SK-N-SH (cell line): ENCODE measurements around the gene NME3. TPM values are rescaled to one million over a fixed set of nuclear protein-coding genes. Genes with fewer than 3 reads are reported as not detected.

Source experiments
- CTCF ChIA-PET: fragments of 300-600, 350-600 bp; formaldehyde crosslinking; extraction: SDS; loops from one replicate; lab custom pipeline; 2021; lab: Yijun Ruan, JAX
- POLR2A ChIA-PET: fragments of 350-600 bp; sonication (Branson Sonifier 250); formaldehyde crosslinking; extraction: SDS; loops from one replicate; lab custom pipeline; 2020; ENCODE audit warnings: antibody characterized with exemption, inconsistent platforms; lab: Yijun Ruan, JAX
- DNase-seq: peaks from one replicate; pipeline ENCODE4 v3.0.0; 2012
- H2AFZ ChIP-seq: fragments of 200-600 bp; sonication (generic); 2 replicates; pipeline ENCODE4 v1.8.1; 2016; ENCODE audit warnings: antibody characterized with exemption, mild to moderate bottlenecking, low read depth
- H3F3A ChIP-seq: fragments of 200-600 bp; sonication (generic); replicated peaks from 2 replicates; pipeline ENCODE3; 2016; ENCODE audit warnings: antibody characterized with exemption, mild to moderate bottlenecking; ENCODE audit not compliant: insufficient read depth
- H3K27ac ChIP-seq, 2 experiments: fragments of 200-500 bp in 1 of 2; fragments of 200-600 bp in 1 of 2; sonication (Bioruptor generic) in 1 of 2; sonication (generic), shearing (Covaris generic) in 1 of 2; 2 replicates each; pipeline versions ENCODE4 v1.5.1 to v1.6.1; 2014 to 2016; ENCODE audit warnings: low read depth in 2 of 2, inconsistent platforms in 1 of 2, low read length in 1 of 2, mild to moderate bottlenecking in 1 of 2, mixed read lengths in 1 of 2
- H3K27me3 ChIP-seq: fragments of 200-600 bp; sonication (generic), shearing (Covaris generic); 2 replicates; pipeline ENCODE4 v1.6.1; 2016; ENCODE audit warnings: mixed run types; ENCODE audit not compliant: insufficient read depth
- H3K36me3 ChIP-seq, 2 experiments: fragments of 200-500 bp in 1 of 2; fragments of 200-600 bp in 1 of 2; sonication (Bioruptor generic) in 1 of 2; sonication (generic) in 1 of 2; replicated peaks in 1 of 2; 2 replicates each; pipeline versions ENCODE3 to v1.5.1; 2014 to 2016; ENCODE audit warnings: low read length in 1 of 2, mild to moderate bottlenecking in 1 of 2; ENCODE audit not compliant: insufficient read depth in 2 of 2, control insufficient read depth in 1 of 2
- H3K4me1 ChIP-seq, 2 experiments: fragments of 200-500 bp in 1 of 2; fragments of 200-600 bp in 1 of 2; sonication (Bioruptor generic) in 1 of 2; sonication (generic), shearing (Covaris generic) in 1 of 2; 2 replicates each; pipeline versions ENCODE4 v1.5.1 to v1.6.1; 2014 to 2016; ENCODE audit warnings: low read depth in 1 of 2, low read length in 1 of 2, mixed run types in 1 of 2; ENCODE audit not compliant: insufficient read depth in 2 of 2, control insufficient read depth in 1 of 2
- H3K4me2 ChIP-seq: fragments of 200-600 bp; sonication (generic), shearing (Covaris generic); 2 replicates; pipeline ENCODE4 v1.6.1; 2017; ENCODE audit warnings: mixed run types
- H3K4me3 ChIP-seq, 2 experiments: fragments of 200-500 bp in 1 of 2; fragments of 200-600 bp in 1 of 2; sonication (Bioruptor generic) in 1 of 2; sonication (generic), shearing (Covaris generic) in 1 of 2; 2 replicates each; pipeline versions ENCODE4 v1.5.1 to v1.8.1; 2014 to 2016; ENCODE audit warnings: low read depth in 2 of 2, inconsistent platforms in 1 of 2, low read length in 1 of 2, mild to moderate bottlenecking in 1 of 2, mixed read lengths in 1 of 2, moderate library complexity in 1 of 2
- H3K79me2 ChIP-seq: fragments of 200-600 bp; sonication (generic); 2 replicates; pipeline ENCODE4 v1.8.1; 2017; ENCODE audit warnings: mild to moderate bottlenecking; ENCODE audit not compliant: insufficient read depth
- H3K9ac ChIP-seq: fragments of 200-600 bp; sonication (generic); 2 replicates; pipeline ENCODE4 v1.6.1; 2017; ENCODE audit warnings: mixed run types
- H3K9me2 ChIP-seq: fragments of 200-600 bp; sonication (generic); 2 replicates; pipeline ENCODE4 v1.6.1; 2017; ENCODE audit warnings: mixed run types
- H3K9me3 ChIP-seq: fragments of 200-600 bp; sonication (generic); 2 replicates; pipeline ENCODE4 v1.6.1; 2017; ENCODE audit warnings: mixed run types, mild to moderate bottlenecking, moderate library complexity
- H4K20me1 ChIP-seq: fragments of 200-600 bp; sonication (generic); 2 replicates; pipeline ENCODE4 v1.6.1; 2017; ENCODE audit warnings: mild to moderate bottlenecking, mixed run types; ENCODE audit not compliant: insufficient read depth
- CHD2 ChIP-seq: fragments of 150-350 bp; IDR thresholded peaks from 2 replicates; pipeline ENCODE4 v1.6.1; 2018; ENCODE audit warnings: low read length; ENCODE audit not compliant: partially characterized antibody
- EP300 ChIP-seq, 2 experiments: IDR thresholded peaks; 2 replicates each; pipeline versions ENCODE4 v1.4.0 to v1.6.1; 2012; ENCODE audit warnings: borderline replicate concordance in 1 of 2, low read depth in 1 of 2, low read length in 1 of 2
- EZH2phosphoT487 ChIP-seq: fragments of 200-600 bp; sonication (generic); IDR thresholded peaks from 2 replicates; pipeline ENCODE4 v1.6.1; 2017; ENCODE audit warnings: low read depth, mixed run types, mild to moderate bottlenecking, antibody characterized with exemption, moderate library complexity, borderline replicate concordance
- FOXM1 ChIP-seq: IDR thresholded peaks from 2 replicates; pipeline ENCODE4 v1.4.0; 2012; ENCODE audit warnings: low read depth, mild to moderate bottlenecking
- GABPA ChIP-seq: IDR thresholded peaks from 2 replicates; pipeline ENCODE4 v1.4.0; 2012; ENCODE audit warnings: low read depth, mild to moderate bottlenecking
- GATA2 ChIP-seq: sonication (generic); formaldehyde crosslinking; IDR thresholded peaks from 2 replicates; pipeline ENCODE4 v1.5.0; 2020; ENCODE audit warnings: mild to moderate bottlenecking, missing genetic modification reagents
- JUND ChIP-seq: IDR thresholded peaks from 2 replicates; pipeline ENCODE4 v1.4.0; 2012
- MEF2A ChIP-seq: IDR thresholded peaks from 2 replicates; pipeline ENCODE4 v1.4.0; 2012; ENCODE audit warnings: low read depth, borderline replicate concordance
- MXI1 ChIP-seq: IDR thresholded peaks from 2 replicates; pipeline ENCODE4 v1.6.1; 2012; ENCODE audit warnings: mild to moderate bottlenecking, low read depth, low read length, improper control_type of control experiment
- NFIC ChIP-seq: IDR thresholded peaks from 2 replicates; pipeline ENCODE4 v1.4.0; 2012; ENCODE audit warnings: borderline replicate concordance
- RAD21 ChIP-seq: IDR thresholded peaks from 2 replicates; pipeline ENCODE4 v1.6.1; 2012; ENCODE audit warnings: mild to moderate bottlenecking, low read length
- RCOR1 ChIP-seq: fragments of 150-350 bp; IDR thresholded peaks from 2 replicates; pipeline ENCODE4 v1.6.1; 2017; ENCODE audit warnings: antibody characterized with exemption, low read length
- TEAD4 ChIP-seq: IDR thresholded peaks from 2 replicates; pipeline ENCODE4 v1.4.0; 2012; ENCODE audit warnings: mild to moderate bottlenecking, borderline replicate concordance; ENCODE audit not compliant: insufficient read depth
- WGBS: methylation state at CpG from one replicate; pipeline ENCODE4 v1.1.6; 2017; ENCODE audit warnings: low lambda C conversion rate; 5-methylcytosine and 5-hydroxymethylcytosine counted together
- polyA plus RNA-seq, 3 experiments: library from polyadenylated mRNA; depleted of rRNA; stranded (reverse); fragments of >200 nt; gene quantifications; 2 replicates each; pipeline ENCODE4 v1.2.3, GENCODE V29; 2012
- TF ChIP-seq, protein P1 (sequence below): fragments of 150-350 bp; IDR thresholded peaks from 2 replicates; pipeline ENCODE4 v1.6.1; 2017; ENCODE audit warnings: antibody characterized with exemption, low read length, low read depth, borderline replicate concordance
- TF ChIP-seq, protein P2 (sequence below): IDR thresholded peaks from 2 replicates; pipeline ENCODE4 v1.6.1; 2012; ENCODE audit warnings: mild to moderate bottlenecking, low read depth, low read length, moderate library complexity
- TF ChIP-seq, protein P3 (sequence below): IDR thresholded peaks from 2 replicates; pipeline ENCODE4 v1.4.0; 2012; ENCODE audit warnings: low read depth
- TF ChIP-seq, protein P4 (sequence below): IDR thresholded peaks from 2 replicates; pipeline ENCODE4 v1.4.0; 2012; ENCODE audit warnings: low read depth, borderline replicate concordance
- TF ChIP-seq, protein P5 (sequence below): IDR thresholded peaks from 2 replicates; pipeline ENCODE4 v1.4.0; 2012; ENCODE audit warnings: low read depth, borderline replicate concordance

NME3 gene
- polyA plus RNA-seq, 1 of the 3 experiments (the other 2 are of a cell fraction) = 77.2 TPM

DNA sequence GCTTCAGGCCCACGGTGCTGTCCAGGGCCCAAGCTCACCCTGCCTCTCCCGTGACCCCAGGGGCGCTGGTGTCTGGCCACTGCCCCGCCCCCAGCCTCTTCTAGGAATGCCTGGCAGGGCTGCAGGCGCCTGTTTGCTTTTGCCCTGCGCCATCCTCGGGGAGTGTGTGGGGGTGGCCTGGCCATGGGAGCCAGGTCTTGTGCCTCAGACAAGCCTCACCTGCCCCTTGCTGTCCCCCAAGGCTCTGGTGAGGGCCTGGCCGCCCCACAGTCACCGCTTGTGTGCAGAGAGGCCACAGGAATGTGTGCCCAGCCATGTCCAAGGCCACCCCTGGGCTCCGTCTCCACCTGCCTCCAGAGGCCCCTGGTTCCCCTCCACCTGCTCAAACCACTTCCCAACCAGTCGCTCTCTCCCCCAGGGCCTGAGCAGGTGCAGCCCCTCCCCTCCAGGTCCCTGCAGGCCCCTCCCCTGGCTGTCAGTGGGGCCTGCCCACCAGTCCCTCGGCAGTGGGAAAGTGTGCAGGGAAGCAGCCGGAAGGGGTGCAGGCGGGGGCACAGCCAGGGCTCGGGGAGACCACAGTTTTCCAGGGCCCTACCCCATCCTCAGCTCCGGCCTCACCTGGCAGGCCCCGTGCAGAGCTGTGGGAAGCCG, 23.0 kb upstream of the NME3 start:
- TF ChIP-seq, protein P1, sequence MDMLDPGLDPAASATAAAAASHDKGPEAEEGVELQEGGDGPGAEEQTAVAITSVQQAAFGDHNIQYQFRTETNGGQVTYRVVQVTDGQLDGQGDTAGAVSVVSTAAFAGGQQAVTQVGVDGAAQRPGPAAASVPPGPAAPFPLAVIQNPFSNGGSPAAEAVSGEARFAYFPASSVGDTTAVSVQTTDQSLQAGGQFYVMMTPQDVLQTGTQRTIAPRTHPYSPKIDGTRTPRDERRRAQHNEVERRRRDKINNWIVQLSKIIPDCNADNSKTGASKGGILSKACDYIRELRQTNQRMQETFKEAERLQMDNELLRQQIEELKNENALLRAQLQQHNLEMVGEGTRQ = no peak
- TF ChIP-seq, protein P2, sequence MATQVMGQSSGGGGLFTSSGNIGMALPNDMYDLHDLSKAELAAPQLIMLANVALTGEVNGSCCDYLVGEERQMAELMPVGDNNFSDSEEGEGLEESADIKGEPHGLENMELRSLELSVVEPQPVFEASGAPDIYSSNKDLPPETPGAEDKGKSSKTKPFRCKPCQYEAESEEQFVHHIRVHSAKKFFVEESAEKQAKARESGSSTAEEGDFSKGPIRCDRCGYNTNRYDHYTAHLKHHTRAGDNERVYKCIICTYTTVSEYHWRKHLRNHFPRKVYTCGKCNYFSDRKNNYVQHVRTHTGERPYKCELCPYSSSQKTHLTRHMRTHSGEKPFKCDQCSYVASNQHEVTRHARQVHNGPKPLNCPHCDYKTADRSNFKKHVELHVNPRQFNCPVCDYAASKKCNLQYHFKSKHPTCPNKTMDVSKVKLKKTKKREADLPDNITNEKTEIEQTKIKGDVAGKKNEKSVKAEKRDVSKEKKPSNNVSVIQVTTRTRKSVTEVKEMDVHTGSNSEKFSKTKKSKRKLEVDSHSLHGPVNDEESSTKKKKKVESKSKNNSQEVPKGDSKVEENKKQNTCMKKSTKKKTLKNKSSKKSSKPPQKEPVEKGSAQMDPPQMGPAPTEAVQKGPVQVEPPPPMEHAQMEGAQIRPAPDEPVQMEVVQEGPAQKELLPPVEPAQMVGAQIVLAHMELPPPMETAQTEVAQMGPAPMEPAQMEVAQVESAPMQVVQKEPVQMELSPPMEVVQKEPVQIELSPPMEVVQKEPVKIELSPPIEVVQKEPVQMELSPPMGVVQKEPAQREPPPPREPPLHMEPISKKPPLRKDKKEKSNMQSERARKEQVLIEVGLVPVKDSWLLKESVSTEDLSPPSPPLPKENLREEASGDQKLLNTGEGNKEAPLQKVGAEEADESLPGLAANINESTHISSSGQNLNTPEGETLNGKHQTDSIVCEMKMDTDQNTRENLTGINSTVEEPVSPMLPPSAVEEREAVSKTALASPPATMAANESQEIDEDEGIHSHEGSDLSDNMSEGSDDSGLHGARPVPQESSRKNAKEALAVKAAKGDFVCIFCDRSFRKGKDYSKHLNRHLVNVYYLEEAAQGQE = no peak
- TF ChIP-seq GATA2 (CRISPR knock-in tag) (no peak), MEF2A (no peak), CHD2 (no peak), EP300 (IDR thresholded peaks at IDR 0.05; ENCODE audit: borderline replicate concordance in 1 of 2, low read depth in 1 of 2, low read length in 1 of 2) (no peak), TEAD4 (no peak), NFIC (no peak), FOXM1 (no peak), MXI1 (no peak), GABPA (no peak), RCOR1 (no peak), EZH2phosphoT487 (no peak), RAD21 (no peak), JUND (no peak)
- TF ChIP-seq, protein P3, sequence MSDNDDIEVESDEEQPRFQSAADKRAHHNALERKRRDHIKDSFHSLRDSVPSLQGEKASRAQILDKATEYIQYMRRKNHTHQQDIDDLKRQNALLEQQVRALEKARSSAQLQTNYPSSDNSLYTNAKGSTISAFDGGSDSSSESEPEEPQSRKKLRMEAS = no peak
- TF ChIP-seq, protein P4, sequence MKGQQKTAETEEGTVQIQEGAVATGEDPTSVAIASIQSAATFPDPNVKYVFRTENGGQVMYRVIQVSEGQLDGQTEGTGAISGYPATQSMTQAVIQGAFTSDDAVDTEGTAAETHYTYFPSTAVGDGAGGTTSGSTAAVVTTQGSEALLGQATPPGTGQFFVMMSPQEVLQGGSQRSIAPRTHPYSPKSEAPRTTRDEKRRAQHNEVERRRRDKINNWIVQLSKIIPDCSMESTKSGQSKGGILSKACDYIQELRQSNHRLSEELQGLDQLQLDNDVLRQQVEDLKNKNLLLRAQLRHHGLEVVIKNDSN = no peak
- TF ChIP-seq, protein P5, sequence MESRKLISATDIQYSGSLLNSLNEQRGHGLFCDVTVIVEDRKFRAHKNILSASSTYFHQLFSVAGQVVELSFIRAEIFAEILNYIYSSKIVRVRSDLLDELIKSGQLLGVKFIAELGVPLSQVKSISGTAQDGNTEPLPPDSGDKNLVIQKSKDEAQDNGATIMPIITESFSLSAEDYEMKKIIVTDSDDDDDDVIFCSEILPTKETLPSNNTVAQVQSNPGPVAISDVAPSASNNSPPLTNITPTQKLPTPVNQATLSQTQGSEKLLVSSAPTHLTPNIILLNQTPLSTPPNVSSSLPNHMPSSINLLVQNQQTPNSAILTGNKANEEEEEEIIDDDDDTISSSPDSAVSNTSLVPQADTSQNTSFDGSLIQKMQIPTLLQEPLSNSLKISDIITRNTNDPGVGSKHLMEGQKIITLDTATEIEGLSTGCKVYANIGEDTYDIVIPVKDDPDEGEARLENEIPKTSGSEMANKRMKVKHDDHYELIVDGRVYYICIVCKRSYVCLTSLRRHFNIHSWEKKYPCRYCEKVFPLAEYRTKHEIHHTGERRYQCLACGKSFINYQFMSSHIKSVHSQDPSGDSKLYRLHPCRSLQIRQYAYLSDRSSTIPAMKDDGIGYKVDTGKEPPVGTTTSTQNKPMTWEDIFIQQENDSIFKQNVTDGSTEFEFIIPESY = no peak
- POLR2A ChIA-PET = interaction anchor here (0.7 kb wide), 1 partner anchor 51 kb away, joined by 3 read pairs; no protein-coding TSS in a partner anchor
- Histone ChIP-seq H3K9me3 (no peaks in the 10 kb centered on the region), H3F3A (no peaks in the 10 kb centered on the region), H3K4me1 (no peaks in the 10 kb centered on the region; a peak in 1 of 4 replicates), H3K79me2 (no peaks in the 10 kb centered on the region), H3K9me2 (no peaks in the 10 kb centered on the region), H3K4me2 (no peak overlapping the region), H2AFZ (no peak overlapping the region), H3K9ac (no peak overlapping the region), H3K27ac (no peak overlapping the region; a peak in 1 of 4 replicates), H4K20me1 (no peaks in the 10 kb centered on the region), H3K4me3 (no peak overlapping the region), H3K36me3 (peaks cover 0 to 16% of the 10 kb centered on the region in 2 experiments), H3K27me3 (no peaks in the 10 kb centered on the region)
- WGBS = 89% methylated on average over 6 of the region's 18 CpGs
- CTCF ChIA-PET = no interaction called here
- no peak for DNase-seq
